Activated naive CD4-positive, alpha-beta T cell treated with anti-CD3 and anti-CD28 coated beads, Interleukin-2, amount 10 ng/mL, durations not matched to agents 7 days and 5 days (primary cell): ENCODE results near the gene SPOCK2.

ENCODE experiments used
- CTCF ChIA-PET: fragments of 350-600 bp; sonication (Branson Sonifier 250); formaldehyde crosslinking; loops from one replicate; lab custom pipeline; 2021; ENCODE audit warnings: antibody characterized with exemption; lab: Charles Lee
- DNase-seq: peaks from one replicate; pipeline ENCODE4 v3.0.0-alpha.2; 2020
- H3K27ac Mint-ChIP-seq: one replicate; pipeline ENCODE4 v1.8.0; 2021; ENCODE audit warnings: mild to moderate bottlenecking, moderate library complexity, mixed read lengths
- H3K27me3 Mint-ChIP-seq: one replicate; pipeline ENCODE4 v1.8.0; 2021; ENCODE audit warnings: mild to moderate bottlenecking, mixed read lengths
- H3K36me3 Mint-ChIP-seq: one replicate; pipeline ENCODE4 v1.8.0; 2021; ENCODE audit warnings: mixed read lengths
- H3K4me1 Mint-ChIP-seq: one replicate; pipeline ENCODE4 v1.8.0; 2021; ENCODE audit warnings: mixed read lengths
- H3K4me3 Mint-ChIP-seq: one replicate; pipeline ENCODE4 v1.8.0; 2021; ENCODE audit warnings: mild to moderate bottlenecking, moderate library complexity, mixed read lengths
- H3K9me3 Mint-ChIP-seq: one replicate; pipeline ENCODE4 v1.8.0; 2021; ENCODE audit warnings: mixed read lengths

SPOCK2 gene

GRCh38 chr10:72013202-72013945, 75.0 kb downstream of the SPOCK2 start:
- no peaks in the 10 kb centered on the region for H3K4me1 Mint-ChIP-seq
- CTCF ChIA-PET = no interaction called here
- no peaks in the 10 kb centered on the region for H3K9me3 Mint-ChIP-seq
- H3K27me3 Mint-ChIP-seq = peaks cover 5% of the 10 kb centered on the region
- H3K27ac Mint-ChIP-seq = no peak overlapping the region
- DNase-seq = no peak
- no peak overlapping the region for H3K4me3 Mint-ChIP-seq
- no peaks in the 10 kb centered on the region for H3K36me3 Mint-ChIP-seq

GRCh38 chr10:72012796-72013195, 75.6 kb downstream of the SPOCK2 start:
- Mint-ChIP-seq H3K27ac (no peak overlapping the region), H3K27me3 (no peaks in the 10 kb centered on the region), H3K9me3 (no peaks in the 10 kb centered on the region), H3K36me3 (no peaks in the 10 kb centered on the region), H3K4me1 (no peaks in the 10 kb centered on the region), H3K4me3 (no peak overlapping the region)
- CTCF ChIA-PET = no interaction called here
- no peak for DNase-seq

- no peaks in the 10 kb centered on the region for H3K4me1 Mint-ChIP-seq
- no peak overlapping the region for H3K27ac Mint-ChIP-seq
- CTCF ChIA-PET = no interaction called here
- H3K4me3 Mint-ChIP-seq = no peak overlapping the region
- H3K27me3 Mint-ChIP-seq = no peaks in the 10 kb centered on the region
- no peak for DNase-seq
- H3K9me3 Mint-ChIP-seq = no peaks in the 10 kb centered on the region
- H3K36me3 Mint-ChIP-seq = no peaks in the 10 kb centered on the region
Observed at GRCh38 chr10:72011976-72012512, 76.3 kb downstream of the SPOCK2 start.

GRCh38 chr10:72011468-72011867, 76.9 kb downstream of the SPOCK2 start:
- H3K4me3 Mint-ChIP-seq = no peak overlapping the region
- no peaks in the 10 kb centered on the region for H3K36me3 Mint-ChIP-seq
- no peaks in the 10 kb centered on the region for H3K9me3 Mint-ChIP-seq
- H3K27ac Mint-ChIP-seq = no peak overlapping the region
- no peaks in the 10 kb centered on the region for H3K27me3 Mint-ChIP-seq
- DNase-seq = no peak
- no peaks in the 10 kb centered on the region for H3K4me1 Mint-ChIP-seq
- CTCF ChIA-PET = interaction anchor here (0.7 kb wide), 1 partner anchor 37 kb away, joined by 3 read pairs; no protein-coding TSS in a partner anchor

GRCh38 chr10:72011016-72011415, 77.3 kb downstream of the SPOCK2 start:
- Mint-ChIP-seq H3K27ac (no peak overlapping the region), H3K9me3 (no peaks in the 10 kb centered on the region), H3K4me1 (no peaks in the 10 kb centered on the region), H3K4me3 (no peak overlapping the region), H3K36me3 (no peaks in the 10 kb centered on the region), H3K27me3 (no peaks in the 10 kb centered on the region)
- CTCF ChIA-PET = interaction anchor here (0.7 kb wide), 1 partner anchor 38 kb away, joined by 3 read pairs; no protein-coding TSS in a partner anchor
- DNase-seq = no peak

- DNase-seq = no peak
Observed at GRCh38 chr10:72010234-72010973, 77.9 kb downstream of the SPOCK2 start.

GRCh38 chr10:72009425-72010081, 78.8 kb downstream of the SPOCK2 start:
- no peaks in the 10 kb centered on the region for H3K27me3 Mint-ChIP-seq
- CTCF ChIA-PET = no interaction called here

More at GRCh38 chr10:72010234-72010973, 77.9 kb downstream of the SPOCK2 start:
- H3K4me3 Mint-ChIP-seq = no peak overlapping the region
- H3K27me3 Mint-ChIP-seq = no peaks in the 10 kb centered on the region
- H3K36me3 Mint-ChIP-seq = no peaks in the 10 kb centered on the region
- H3K9me3 Mint-ChIP-seq = no peaks in the 10 kb centered on the region
- H3K27ac Mint-ChIP-seq = no peak overlapping the region
- CTCF ChIA-PET = no interaction called here
- H3K4me1 Mint-ChIP-seq = no peaks in the 10 kb centered on the region

GRCh38 chr10:72009051-72009424, 79.3 kb downstream of the SPOCK2 start:
- CTCF ChIA-PET = no interaction called here
- H3K4me1 Mint-ChIP-seq = no peaks in the 10 kb centered on the region
- no peaks in the 10 kb centered on the region for H3K9me3 Mint-ChIP-seq
- no peak for DNase-seq
- no peaks in the 10 kb centered on the region for H3K27me3 Mint-ChIP-seq
- no peak overlapping the region for H3K4me3 Mint-ChIP-seq
- H3K36me3 Mint-ChIP-seq = no peaks in the 10 kb centered on the region
- no peak overlapping the region for H3K27ac Mint-ChIP-seq

More at GRCh38 chr10:72009425-72010081, 78.8 kb downstream of the SPOCK2 start:
- no peak overlapping the region for H3K4me3 Mint-ChIP-seq
- H3K27ac Mint-ChIP-seq = no peak overlapping the region
- H3K9me3 Mint-ChIP-seq = no peaks in the 10 kb centered on the region
- no peak for DNase-seq
- H3K4me1 Mint-ChIP-seq = no peaks in the 10 kb centered on the region
- no peaks in the 10 kb centered on the region for H3K36me3 Mint-ChIP-seq
